HCT116 (cell line): ENCODE results near the gene DMRT3. TPM values are rescaled to one million over a fixed set of nuclear protein-coding genes. Genes with fewer than 3 reads are reported as not detected.

Source experiments
- ATAC-seq: fragments of 200-7000 bp; cut with Tn5 transposase; 2 replicates; pipeline ENCODE4 v1.9.1; 2020; ENCODE audit warnings: mild to moderate bottlenecking, moderate library complexity
- BruUV-seq: library from RNA; stranded (reverse); fragments of 400-500 nt; replicated peaks from 2 replicates; lab custom pipeline; 2021; lab: Mats Ljungman, UMichigan
- CTCF ChIA-PET: fragments of 300-600 bp; sonication (Branson Sonifier 250); formaldehyde crosslinking; loops from one replicate; lab custom pipeline; 2021; ENCODE audit warnings: antibody characterized with exemption; lab: Charles Lee
- POLR2A ChIA-PET: fragments of 300-600, 350-600 bp; sonication (Branson Sonifier 250); formaldehyde crosslinking; loops from one replicate; lab custom pipeline; 2021; ENCODE audit warnings: antibody characterized with exemption; lab: Charles Lee
- RAD21 ChIA-PET, 2 experiments: fragments of 300-600 bp; sonication (Branson Sonifier 250); formaldehyde crosslinking; loops; one replicate each; lab custom pipeline; 2023; ENCODE audit warnings: low total read pairs in 2 of 2; ENCODE audit not compliant: uncharacterized antibody in 2 of 2, unreplicated experiment in 2 of 2, low non-redundant PET in 1 of 2; lab: Charles Lee
- DNase-seq: peaks from one replicate; pipeline ENCODE4 v3.0.0-alpha.2; 2010; ENCODE audit warnings: low read depth, low spot score
- H2AFZ ChIP-seq: fragments of 200-600 bp; shearing (Covaris generic), sonication (generic); 2 replicates; pipeline ENCODE4 v1.6.1; 2017; ENCODE audit warnings: low read depth, mixed run types, mixed read lengths, antibody characterized with exemption, low read length; ENCODE audit not compliant: poor library complexity, severe bottlenecking
- H3K27ac ChIP-seq: 2 replicates; pipeline ENCODE4 v1.5.1; 2012; ENCODE audit warnings: low read depth, low read length
- H3K27me3 ChIP-seq: fragments of 200-600 bp; sonication (generic); 2 replicates; pipeline ENCODE4 v1.6.1; 2016; ENCODE audit warnings: mixed run types, low read length, mixed read lengths; ENCODE audit not compliant: insufficient read depth
- H3K36me3 ChIP-seq, 2 experiments: fragments of 200-500 bp in 1 of 2; fragments of 200-600 bp in 1 of 2; sonication (Bioruptor generic) in 1 of 2; sonication (generic) in 1 of 2; 2 replicates each; pipeline versions ENCODE4 v1.5.1 to v1.6.1; 2014 to 2016; ENCODE audit warnings: low read length in 2 of 2, inconsistent platforms in 1 of 2, mixed read lengths in 1 of 2, mixed run types in 1 of 2; ENCODE audit not compliant: insufficient read depth in 2 of 2, control insufficient read depth in 1 of 2
- H3K4me1 ChIP-seq, 2 experiments: fragments of 200-600 bp in 1 of 2; sonication (generic) in 1 of 2; 2 replicates each; pipeline versions ENCODE4 v1.5.1 to v1.6.1; 2012 to 2017; ENCODE audit warnings: low read length in 2 of 2, inconsistent platforms in 1 of 2, mild to moderate bottlenecking in 1 of 2, mixed read lengths in 1 of 2, mixed run types in 1 of 2, moderate library complexity in 1 of 2; ENCODE audit not compliant: insufficient read depth in 2 of 2, control insufficient read depth in 1 of 2
- H3K4me2 ChIP-seq: fragments of 200-600 bp; sonication (generic); 2 replicates; pipeline ENCODE4 v1.6.1; 2017; ENCODE audit warnings: mixed run types, low read length, mixed read lengths
- H3K4me3 ChIP-seq, 2 experiments: fragments of 200-600 bp in 1 of 2; sonication (generic) in 1 of 2; replicated peaks in 1 of 2; 2 replicates each; pipeline ENCODE4 v1.5.1; 2011 to 2016; ENCODE audit warnings: low read length in 2 of 2, control low read depth in 1 of 2, low read depth in 1 of 2, mild to moderate bottlenecking in 1 of 2, mixed read lengths in 1 of 2, mixed run types in 1 of 2
- H3K79me2 ChIP-seq: fragments of 200-600 bp; sonication (generic); 2 replicates; pipeline ENCODE4 v1.6.1; 2017; ENCODE audit warnings: mild to moderate bottlenecking, mixed run types, low read length, moderate library complexity, mixed read lengths; ENCODE audit not compliant: insufficient read depth
- H3K9ac ChIP-seq: fragments of 200-600 bp; sonication (generic); 2 replicates; pipeline ENCODE4 v1.6.1; 2016; ENCODE audit warnings: low read length, mixed read lengths
- H3K9me2 ChIP-seq: fragments of 200-600 bp; sonication (generic), shearing (Covaris generic); 2 replicates; pipeline ENCODE4 v1.6.1; 2017; ENCODE audit warnings: mixed run types, mild to moderate bottlenecking, moderate library complexity; ENCODE audit not compliant: insufficient read depth
- H3K9me3 ChIP-seq, 2 experiments: fragments of 200-500 bp in 1 of 2; fragments of 200-600 bp in 1 of 2; sonication (Bioruptor generic) in 1 of 2; sonication (generic) in 1 of 2; 2 replicates each; pipeline ENCODE4 v1.6.1; 2014 to 2017; ENCODE audit warnings: low read length in 2 of 2, mixed read lengths in 2 of 2, inconsistent platforms in 1 of 2, low read depth in 1 of 2, mild to moderate bottlenecking in 1 of 2, mixed run types in 1 of 2, moderate library complexity in 1 of 2; ENCODE audit not compliant: control insufficient read depth in 1 of 2, insufficient read depth in 1 of 2
- H4K20me1 ChIP-seq: fragments of 200-600 bp; sonication (generic), shearing (Covaris generic); 2 replicates; pipeline ENCODE4 v1.6.1; 2017; ENCODE audit warnings: mixed run types, mild to moderate bottlenecking, moderate library complexity; ENCODE audit not compliant: insufficient read depth
- ATF3 ChIP-seq: IDR thresholded peaks from 2 replicates; pipeline ENCODE4 v1.6.1; 2012
- CEBPB ChIP-seq: IDR thresholded peaks from 2 replicates; pipeline ENCODE4 v1.6.1; 2012; ENCODE audit warnings: low read depth
- CTCF ChIP-seq, 3 experiments: fragments of 200-600 bp in 1 of 3; sonication (generic) in 1 of 3; IDR thresholded peaks in 2 of 3; conservative IDR thresholded peaks in 1 of 3; 2 replicates each; pipeline ENCODE4 v1.5.1; 2012 to 2017; ENCODE audit warnings: low read depth in 2 of 3, low read length in 2 of 3, antibody characterized with exemption in 1 of 3, borderline replicate concordance in 1 of 3, control low read depth in 1 of 3, mild to moderate bottlenecking in 1 of 3, mixed read lengths in 1 of 3, mixed run types in 1 of 3, moderate library complexity in 1 of 3; ENCODE audit not compliant: insufficient read depth in 1 of 3
- EZH2 ChIP-seq: fragments of 200-600 bp; sonication (generic); IDR thresholded peaks from 2 replicates; pipeline ENCODE4 v1.6.1; 2017; ENCODE audit warnings: antibody characterized with exemption, mixed run types
- EZH2phosphoT487 ChIP-seq: fragments of 200-600 bp; IDR thresholded peaks from 2 replicates; pipeline ENCODE4 v1.6.1; 2018; ENCODE audit warnings: antibody characterized with exemption, borderline replicate concordance
- FOSL1 ChIP-seq: IDR thresholded peaks from 2 replicates; pipeline ENCODE4 v1.6.1; 2012; ENCODE audit warnings: low read depth
- JUND ChIP-seq: IDR thresholded peaks from 2 replicates; pipeline ENCODE4 v1.6.1; 2012
- POLR2AphosphoS5 ChIP-seq: IDR thresholded peaks from 2 replicates; pipeline ENCODE4 v1.6.1; 2011; ENCODE audit warnings: mild to moderate bottlenecking, low read depth, low read length, moderate library complexity
- RAD21 ChIP-seq: IDR thresholded peaks from 2 replicates; pipeline ENCODE4 v1.6.1; 2012; ENCODE audit warnings: low read depth, mild to moderate bottlenecking
- REST ChIP-seq: IDR thresholded peaks from 2 replicates; pipeline ENCODE4 v1.6.1; 2012; ENCODE audit warnings: low read depth
- SIN3A ChIP-seq: IDR thresholded peaks from 2 replicates; pipeline ENCODE4 v1.6.1; 2012; ENCODE audit warnings: low read depth
- SRF ChIP-seq: IDR thresholded peaks from 2 replicates; pipeline ENCODE4 v1.6.1; 2012; ENCODE audit warnings: low read depth
- YY1 ChIP-seq: IDR thresholded peaks from 2 replicates; pipeline ENCODE4 v1.6.1; 2011; ENCODE audit warnings: low read length, low read depth, moderate library complexity, mild to moderate bottlenecking; ENCODE audit not compliant: insufficient replicate concordance; ENCODE audit errors: extremely low read depth
- ZBTB33 ChIP-seq: IDR thresholded peaks from 2 replicates; pipeline ENCODE4 v1.6.1; 2011; ENCODE audit warnings: mild to moderate bottlenecking, low read length, moderate library complexity; ENCODE audit not compliant: insufficient replicate concordance; ENCODE audit errors: extremely low read depth
- ZFX ChIP-seq: fragments of 450-650 bp; IDR thresholded peaks from 2 replicates; pipeline ENCODE4 v1.6.1; 2017
- intact Hi-C: fragments of 100-400 bp; cut with micrococcal nuclease; formaldehyde crosslinking; loops from 2 replicates; pipeline ENCODE4 v1.10.0; 2022
- total RNA-seq: library from RNA; stranded (reverse); gene quantifications from one replicate; pipeline ENCODE4 v1.2.1, GENCODE V29; 2021; ENCODE audit not compliant: unreplicated experiment
- TF ChIP-seq, protein P1 (sequence below): IDR thresholded peaks from 2 replicates; pipeline ENCODE4 v1.6.1; 2012

Gene DMRT3
- total RNA-seq, 1 experiment from 2014 or later, result not detected

DNA sequence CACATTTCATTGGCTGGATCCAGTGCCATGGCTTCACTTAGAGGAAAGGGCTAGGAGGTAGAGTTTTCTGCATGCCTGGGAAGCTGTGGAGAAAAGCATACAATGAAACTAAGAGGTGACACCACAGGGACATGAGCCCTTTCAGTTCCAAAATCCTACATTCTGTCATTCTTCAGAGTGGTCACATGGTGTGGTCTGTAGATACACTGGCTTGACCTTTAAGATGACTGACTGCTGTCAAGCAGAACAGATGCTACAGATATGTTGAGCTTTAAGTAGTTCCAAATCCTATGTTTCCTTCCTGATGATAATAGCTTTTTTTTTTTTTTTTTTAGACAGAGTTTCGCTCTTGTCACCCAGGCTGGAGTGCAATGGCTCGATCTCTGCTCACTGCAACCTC, 26.2 kb downstream of the DMRT3 start:
- Histone ChIP-seq H3K4me1 (no peaks in the 10 kb centered on the region), H3K79me2 (no peaks in the 10 kb centered on the region), H3K9me2 (no peaks in the 10 kb centered on the region), H4K20me1 (no peaks in the 10 kb centered on the region), H3K36me3 (no peaks in the 10 kb centered on the region), H3K4me3 (no peak overlapping the region), H3K9ac (no peak overlapping the region), H3K4me2 (no peak overlapping the region), H3K27me3 (no peaks in the 10 kb centered on the region), H3K9me3 (peaks cover 0 to 13% of the 10 kb centered on the region in 2 experiments; a peak in 1 of 4 replicates), H3K27ac (no peak overlapping the region), H2AFZ (no peak overlapping the region)
- BruUV-seq, result no TSS peak
- no peak for ATAC-seq
- DNase-seq, result no peak
- ChIA-PET RAD21 (interaction anchor here in 1 of 2 experiments (0.7 kb wide), 1 partner anchor 109 kb away, joined by 4 read pairs; no protein-coding TSS in a partner anchor), CTCF (interaction anchor here (1.3 to 3.4 kb wide), 2 partner anchors 110 to 655 kb away, joined by 3 to 36 read pairs; no protein-coding TSS in a partner anchor), POLR2A (no interaction called here)
- intact Hi-C loops, result no loop called here
- no peak for TF ChIP-seq SIN3A
- TF ChIP-seq EZH2, result no peak
- TF ChIP-seq FOSL1, result no peak
- no peak for TF ChIP-seq ZBTB33
- TF ChIP-seq ZFX, result no peak
- no peak for TF ChIP-seq ATF3
- no peak for TF ChIP-seq SRF
- no peak for TF ChIP-seq CEBPB
- TF ChIP-seq POLR2AphosphoS5, result no peak
- TF ChIP-seq EZH2phosphoT487, result no peak
- TF ChIP-seq CTCF (IDR thresholded peaks at IDR 0.05 in 2 of 3, conservative IDR thresholded peaks at IDR 0.05 in 1 of 3; ENCODE audit: borderline replicate concordance in 1 of 3, insufficient read depth in 1 of 3, low read depth in 2 of 3, low read length in 2 of 3), result no peak
- TF ChIP-seq JUND, result no peak
- TF ChIP-seq RAD21, result no peak
- TF ChIP-seq YY1, result no peak
- TF ChIP-seq REST, result no peak
- TF ChIP-seq, protein P1, sequence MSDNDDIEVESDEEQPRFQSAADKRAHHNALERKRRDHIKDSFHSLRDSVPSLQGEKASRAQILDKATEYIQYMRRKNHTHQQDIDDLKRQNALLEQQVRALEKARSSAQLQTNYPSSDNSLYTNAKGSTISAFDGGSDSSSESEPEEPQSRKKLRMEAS, result no peak
